Osteoblast (primary cell): Measurements from ENCODE around the gene TUBA1B. TPM values are rescaled to one million over a fixed set of nuclear protein-coding genes. Genes with fewer than 3 reads are reported as not detected.
"Not testable (repeated sequence)": the region's sequence is repeated elsewhere in the genome, so short reads cannot be mapped to it uniquely, and the experiment has no call there.

ENCODE experiments used
- DNase-seq: peaks from one replicate; pipeline ENCODE4 v3.0.0; 2011; ENCODE audit warnings: low spot score, mixed read lengths; ENCODE audit not compliant: insufficient read length; ENCODE audit errors: missing footprints
- H2AFZ ChIP-seq: 2 replicates; pipeline ENCODE4 v1.6.0; 2011; ENCODE audit warnings: mild to moderate bottlenecking, low read length
- H3K27ac ChIP-seq: 2 replicates; pipeline ENCODE4 v1.5.1; 2011; ENCODE audit warnings: mild to moderate bottlenecking, low read depth, low read length, moderate library complexity
- H3K27me3 ChIP-seq: 2 replicates; pipeline ENCODE4 v1.6.0; 2012; ENCODE audit warnings: mild to moderate bottlenecking, control low read depth, inconsistent platforms, low read length, moderate library complexity; ENCODE audit not compliant: insufficient read depth
- H3K36me3 ChIP-seq: 2 replicates; pipeline ENCODE4 v1.5.1; 2011; ENCODE audit warnings: mild to moderate bottlenecking, low read length, control low read depth, moderate library complexity; ENCODE audit not compliant: insufficient read depth
- H3K4me1 ChIP-seq: 2 replicates; pipeline ENCODE4 v1.5.1; 2011; ENCODE audit warnings: mild to moderate bottlenecking, low read length, control low read depth, moderate library complexity; ENCODE audit not compliant: insufficient read depth
- H3K4me2 ChIP-seq: 2 replicates; pipeline ENCODE4 v1.6.0; 2011; ENCODE audit warnings: mild to moderate bottlenecking, low read length; ENCODE audit not compliant: insufficient read depth
- H3K4me3 ChIP-seq: fragments of 200-600 bp; sonication (generic); 3 replicates; pipeline ENCODE4 v1.5.1; 2012; ENCODE audit warnings: mild to moderate bottlenecking, low read length, inconsistent platforms; ENCODE audit not compliant: insufficient read depth
- H3K79me2 ChIP-seq: 2 replicates; pipeline ENCODE4 v1.6.0; 2012; ENCODE audit warnings: mild to moderate bottlenecking, low read length, control low read depth, inconsistent platforms; ENCODE audit not compliant: insufficient read depth
- H3K9me3 ChIP-seq: 2 replicates; pipeline ENCODE4 v1.5.1; 2011; ENCODE audit warnings: low read depth, low read length, control low read depth
- H4K20me1 ChIP-seq: 2 replicates; pipeline ENCODE4 v1.6.0; 2012; ENCODE audit warnings: mild to moderate bottlenecking, low read length, control low read depth; ENCODE audit not compliant: insufficient read depth
- total RNA-seq: library from RNA; depleted of rRNA; stranded (reverse); fragments of >200 nt; gene quantifications from 2 replicates; pipeline ENCODE4 v1.2.3, GENCODE V29; 2012
- TF ChIP-seq, protein P1 (sequence below): IDR thresholded peaks from 2 replicates; pipeline ENCODE4 v1.5.1; 2011; ENCODE audit warnings: mild to moderate bottlenecking, low read depth, low read length, moderate library complexity; ENCODE audit errors: extremely low read depth

TUBA1B gene
- total RNA-seq, 1 donor, result 578 TPM

- DNase-seq, result peak; percentile 74
- peak overlapping the region; percentile 91 for H2AFZ ChIP-seq
- H3K79me2 ChIP-seq, result peaks cover 45% of the 10 kb centered on the region
- H3K9me3 ChIP-seq, result no peaks in the 10 kb centered on the region
- H3K27me3 ChIP-seq, result no peaks in the 10 kb centered on the region
- H3K27ac ChIP-seq, result peak overlapping the region; percentile 59
- peaks cover 25% of the 10 kb centered on the region for H3K36me3 ChIP-seq
- TF ChIP-seq, protein P1, sequence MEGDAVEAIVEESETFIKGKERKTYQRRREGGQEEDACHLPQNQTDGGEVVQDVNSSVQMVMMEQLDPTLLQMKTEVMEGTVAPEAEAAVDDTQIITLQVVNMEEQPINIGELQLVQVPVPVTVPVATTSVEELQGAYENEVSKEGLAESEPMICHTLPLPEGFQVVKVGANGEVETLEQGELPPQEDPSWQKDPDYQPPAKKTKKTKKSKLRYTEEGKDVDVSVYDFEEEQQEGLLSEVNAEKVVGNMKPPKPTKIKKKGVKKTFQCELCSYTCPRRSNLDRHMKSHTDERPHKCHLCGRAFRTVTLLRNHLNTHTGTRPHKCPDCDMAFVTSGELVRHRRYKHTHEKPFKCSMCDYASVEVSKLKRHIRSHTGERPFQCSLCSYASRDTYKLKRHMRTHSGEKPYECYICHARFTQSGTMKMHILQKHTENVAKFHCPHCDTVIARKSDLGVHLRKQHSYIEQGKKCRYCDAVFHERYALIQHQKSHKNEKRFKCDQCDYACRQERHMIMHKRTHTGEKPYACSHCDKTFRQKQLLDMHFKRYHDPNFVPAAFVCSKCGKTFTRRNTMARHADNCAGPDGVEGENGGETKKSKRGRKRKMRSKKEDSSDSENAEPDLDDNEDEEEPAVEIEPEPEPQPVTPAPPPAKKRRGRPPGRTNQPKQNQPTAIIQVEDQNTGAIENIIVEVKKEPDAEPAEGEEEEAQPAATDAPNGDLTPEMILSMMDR, result no peak
- H3K4me2 ChIP-seq, result peak overlapping the region; percentile 95
- H3K4me1 ChIP-seq, result peaks cover 34% of the 10 kb centered on the region
- H3K4me3 ChIP-seq, result peak overlapping the region; percentile 98
- peaks cover 26% of the 10 kb centered on the region for H4K20me1 ChIP-seq
Observed at GRCh38 chr12:49131894-49132461, 783 bp upstream of the TUBA1B start.

DNA sequence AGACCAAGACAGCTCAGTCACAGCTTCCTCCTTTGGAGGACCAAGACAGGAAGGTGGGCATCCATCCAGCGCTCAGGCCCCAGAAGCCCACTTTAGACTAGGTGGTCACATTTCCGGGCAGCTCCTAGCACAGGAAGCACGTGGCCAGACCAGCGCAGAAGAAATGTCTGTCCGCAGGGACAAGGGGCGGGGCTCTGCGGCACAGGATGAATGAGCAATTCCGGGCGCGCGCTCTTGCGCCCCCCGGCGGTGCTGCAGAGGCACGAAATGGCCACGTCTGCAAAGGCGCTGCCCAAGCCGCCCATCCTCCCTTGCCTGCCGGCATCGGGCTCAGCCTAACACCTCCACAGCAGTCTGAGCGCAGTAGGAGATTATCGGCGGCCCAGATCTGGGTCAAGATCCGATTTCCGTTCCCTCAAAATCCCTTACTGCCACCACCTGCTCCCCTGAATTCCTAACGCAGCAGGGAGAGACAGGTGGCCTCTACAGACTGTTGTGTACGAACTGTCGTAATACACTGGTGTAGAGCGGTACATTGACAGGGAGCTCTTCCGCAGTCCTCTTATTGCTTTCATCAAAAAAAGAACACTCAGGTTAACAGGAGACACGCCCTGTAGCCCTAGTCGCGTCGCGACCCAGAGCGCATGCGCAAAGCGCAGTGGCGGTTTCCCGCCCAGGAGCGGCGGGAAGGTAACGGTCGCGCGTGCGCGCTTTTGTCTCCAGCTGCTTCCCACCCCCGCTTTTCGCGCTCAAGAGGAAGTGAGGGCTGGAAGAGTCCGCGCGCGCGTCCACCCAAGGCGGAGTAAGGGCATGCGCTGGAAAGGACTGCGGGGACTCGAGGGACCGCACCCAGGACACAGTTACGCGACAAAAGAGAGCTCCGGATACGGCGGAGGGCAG, 794 bp downstream of the TUBA1B start:
- H4K20me1 ChIP-seq, result peaks cover 26% of the 10 kb centered on the region
- peaks cover 34% of the 10 kb centered on the region for H3K4me1 ChIP-seq
- H3K36me3 ChIP-seq, result peaks cover 29% of the 10 kb centered on the region
- no peaks in the 10 kb centered on the region for H3K27me3 ChIP-seq
- TF ChIP-seq, protein P1, result peak; percentile 93
- peaks cover 45% of the 10 kb centered on the region for H3K79me2 ChIP-seq
- H3K27ac ChIP-seq, result peak overlapping the region; percentile 100
- H3K9me3 ChIP-seq, result no peaks in the 10 kb centered on the region
- H3K4me3 ChIP-seq, result peak overlapping the region; percentile 98
- peak; percentile 98 for DNase-seq
- H3K4me2 ChIP-seq, result peak overlapping the region; percentile 97
- H2AFZ ChIP-seq, result peak overlapping the region; percentile 90

GRCh38 chr12:49129332-49130150, 1.7 kb downstream of the TUBA1B start:
- TF ChIP-seq, protein P1, result no peak
- Histone ChIP-seq H3K9me3 (no peaks in the 10 kb centered on the region), H4K20me1 (peaks cover 26% of the 10 kb centered on the region), H3K27me3 (no peaks in the 10 kb centered on the region), H3K4me1 (peaks cover 34% of the 10 kb centered on the region), H3K27ac (peak overlapping the region; percentile 100), H3K4me2 (peak overlapping the region; percentile 97), H2AFZ (no peak overlapping the region), H3K79me2 (peaks cover 45% of the 10 kb centered on the region), H3K36me3 (peaks cover 29% of the 10 kb centered on the region), H3K4me3 (peak overlapping the region; percentile 98)
- DNase-seq, result no peak

DNA sequence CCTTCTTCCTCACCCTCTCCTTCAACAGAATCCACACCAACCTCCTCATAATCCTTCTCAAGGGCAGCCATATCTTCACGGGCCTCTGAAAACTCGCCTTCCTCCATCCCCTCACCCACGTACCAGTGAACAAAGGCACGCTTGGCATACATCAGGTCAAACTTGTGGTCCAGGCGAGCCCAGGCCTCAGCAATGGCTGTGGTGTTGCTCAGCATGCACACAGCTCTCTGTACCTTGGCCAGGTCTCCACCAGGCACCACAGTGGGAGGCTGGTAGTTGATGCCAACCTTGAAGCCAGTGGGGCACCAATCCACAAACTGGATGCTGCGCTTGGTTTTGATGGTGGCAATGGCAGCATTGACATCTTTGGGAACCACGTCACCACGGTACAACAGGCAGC, 3.2 kb downstream of the TUBA1B start:
- H3K4me3 ChIP-seq, H3K27me3 ChIP-seq, H3K4me2 ChIP-seq, H3K9me3 ChIP-seq, DNase-seq, H3K27ac ChIP-seq, H2AFZ ChIP-seq: not testable (repeated sequence)
- Histone ChIP-seq H3K4me1 (peaks cover 29% of the 10 kb centered on the region), H4K20me1 (peaks cover 26% of the 10 kb centered on the region), H3K79me2 (peaks cover 37% of the 10 kb centered on the region), H3K36me3 (peaks cover 29% of the 10 kb centered on the region)
